DND-41 (cell line): Measurements from ENCODE around the gene DPM1.

Experiments
- ATAC-seq: fragments of 200-7000 bp; cut with Tn5 transposase; 3 replicates; pipeline ENCODE4 v1.9.1; 2021; ENCODE audit warnings: low read depth; ENCODE audit not compliant: insufficient read depth
- DNase-seq: peaks from one replicate; pipeline ENCODE4 v3.0.0-alpha.2; 2020
- H2AFZ ChIP-seq: 2 replicates; pipeline ENCODE4 v1.6.0; 2012; ENCODE audit warnings: low read depth, low read length
- H3K27ac ChIP-seq: 2 replicates; pipeline ENCODE4 v1.5.1; 2012; ENCODE audit warnings: low read length, inconsistent platforms
- H3K27me3 ChIP-seq: fragments of 200-600 bp; sonication (generic); 2 replicates; pipeline ENCODE4 v1.6.0; 2012; ENCODE audit warnings: low read length, mild to moderate bottlenecking, inconsistent platforms; ENCODE audit not compliant: insufficient read depth, poor library complexity
- H3K36me3 ChIP-seq: 2 replicates; pipeline ENCODE4 v1.5.1; 2012; ENCODE audit warnings: low read length, inconsistent platforms; ENCODE audit not compliant: insufficient read depth
- H3K4me1 ChIP-seq: 2 replicates; pipeline ENCODE4 v1.5.1; 2012; ENCODE audit warnings: mild to moderate bottlenecking, low read length; ENCODE audit not compliant: insufficient read depth
- H3K4me2 ChIP-seq: 2 replicates; pipeline ENCODE4 v1.6.0; 2012; ENCODE audit warnings: mild to moderate bottlenecking, moderate library complexity, low read length, inconsistent platforms; ENCODE audit not compliant: insufficient read depth
- H3K4me3 ChIP-seq, 2 experiments: fragments of 200-600 bp in 1 of 2; shearing (Covaris generic) in 1 of 2; 2 replicates each; pipeline ENCODE4 v1.5.1; 2012 to 2016; ENCODE audit warnings: inconsistent platforms in 2 of 2, low read length in 2 of 2, mild to moderate bottlenecking in 2 of 2, low read depth in 1 of 2, moderate library complexity in 1 of 2
- H3K79me2 ChIP-seq: 2 replicates; pipeline ENCODE4 v1.6.0; 2012; ENCODE audit warnings: low read length, inconsistent platforms; ENCODE audit not compliant: insufficient read depth
- H3K9ac ChIP-seq: 2 replicates; pipeline ENCODE4 v1.6.0; 2012; ENCODE audit warnings: low read depth, mild to moderate bottlenecking, inconsistent platforms, low read length, moderate library complexity
- H3K9me3 ChIP-seq: 2 replicates; pipeline ENCODE4 v1.5.1; 2012; ENCODE audit warnings: low read length, moderate library complexity, mild to moderate bottlenecking, inconsistent platforms; ENCODE audit not compliant: insufficient read depth, severe bottlenecking
- H4K20me1 ChIP-seq: 2 replicates; pipeline ENCODE4 v1.6.0; 2012; ENCODE audit warnings: low read length; ENCODE audit not compliant: insufficient read depth
- CTCF ChIP-seq: IDR thresholded peaks from 2 replicates; pipeline ENCODE4 v1.5.1; 2012; ENCODE audit warnings: borderline replicate concordance, low read length, moderate library complexity, mild to moderate bottlenecking; ENCODE audit not compliant: poor library complexity, severe bottlenecking; ENCODE audit errors: extremely low read depth
- EZH2 ChIP-seq: IDR thresholded peaks from 3 replicates; pipeline ENCODE4 v1.6.1; 2012; ENCODE audit warnings: borderline replicate concordance, low read depth, mild to moderate bottlenecking, moderate library complexity, low read length, inconsistent platforms; ENCODE audit not compliant: severe bottlenecking

Gene DPM1

GRCh38 chr20:50930139-50930975 is 28.0 kb downstream of the DPM1 start:
- Histone ChIP-seq H3K9ac (peak overlapping the region; percentile 89), H3K27me3 (no peaks in the 10 kb centered on the region), H3K27ac (peak overlapping the region; percentile 87), H3K4me3 (peak overlapping the region; percentile 53 to 72; a peak in 3 of 4 replicates), H2AFZ (peak overlapping the region; percentile 63), H4K20me1 (peaks cover 45% of the 10 kb centered on the region), H3K4me1 (peaks cover 53% of the 10 kb centered on the region), H3K9me3 (no peaks in the 10 kb centered on the region), H3K36me3 (peaks cover 74% of the 10 kb centered on the region), H3K4me2 (peak overlapping the region; percentile 72), H3K79me2 (peaks cover 65% of the 10 kb centered on the region)
- peak; percentile 39 for DNase-seq
- TF ChIP-seq EZH2 (no peak), CTCF (no peak)
- ATAC-seq = no peak

- Histone ChIP-seq H3K9me3 (no peaks in the 10 kb centered on the region), H3K36me3 (peaks cover 75% of the 10 kb centered on the region), H3K27ac (peak overlapping the region; percentile 65), H2AFZ (no peak overlapping the region), H3K9ac (peak overlapping the region; percentile 89), H3K4me1 (peaks cover 59% of the 10 kb centered on the region), H4K20me1 (peaks cover 54% of the 10 kb centered on the region), H3K4me3 (peak overlapping the region; percentile 53 to 72; a peak in 3 of 4 replicates), H3K27me3 (no peaks in the 10 kb centered on the region), H3K4me2 (peak overlapping the region; percentile 72), H3K79me2 (peaks cover 73% of the 10 kb centered on the region)
- TF ChIP-seq EZH2 (no peak), CTCF (peak; percentile 98)
- ATAC-seq (peak; percentile 73), DNase-seq (peak; percentile 93)
Measured at GRCh38 chr20:50929299-50930138, 28.8 kb downstream of the DPM1 start.

- Histone ChIP-seq H3K79me2 (peaks cover 83% of the 10 kb centered on the region), H3K36me3 (peaks cover 75% of the 10 kb centered on the region), H4K20me1 (peaks cover 64% of the 10 kb centered on the region), H3K27me3 (no peaks in the 10 kb centered on the region), H3K9me3 (no peaks in the 10 kb centered on the region), H3K4me1 (peaks cover 59% of the 10 kb centered on the region), H3K9ac (peak overlapping the region; percentile 89; the same call in 1 of the 2 replicates), H3K4me3 (peak overlapping the region; percentile 7 to 72; a peak in 3 of 4 replicates), H3K4me2 (peak overlapping the region; percentile 72), H2AFZ (no peak overlapping the region), H3K27ac (peak overlapping the region; percentile 6; the same call in 1 of the 2 replicates)
- TF ChIP-seq CTCF (peak; percentile 33), EZH2 (no peak)
- DNase-seq (no peak), ATAC-seq (no peak)
Measured at GRCh38 chr20:50928469-50928868, 29.9 kb downstream of the DPM1 start.
